GM12801 (cell line): ENCODE data around the gene CYTIP.

Experiments used
- CTCF ChIP-seq: IDR thresholded peaks from one replicate; pipeline ENCODE4 v1.5.1; 2011; ENCODE audit warnings: control low read depth; ENCODE audit not compliant: insufficient read length; ENCODE audit errors: extremely low read depth

CYTIP gene

GRCh38 chr2:157471078-157471477 is 27.2 kb upstream of the CYTIP start:
- TF ChIP-seq CTCF: no peak

DNA sequence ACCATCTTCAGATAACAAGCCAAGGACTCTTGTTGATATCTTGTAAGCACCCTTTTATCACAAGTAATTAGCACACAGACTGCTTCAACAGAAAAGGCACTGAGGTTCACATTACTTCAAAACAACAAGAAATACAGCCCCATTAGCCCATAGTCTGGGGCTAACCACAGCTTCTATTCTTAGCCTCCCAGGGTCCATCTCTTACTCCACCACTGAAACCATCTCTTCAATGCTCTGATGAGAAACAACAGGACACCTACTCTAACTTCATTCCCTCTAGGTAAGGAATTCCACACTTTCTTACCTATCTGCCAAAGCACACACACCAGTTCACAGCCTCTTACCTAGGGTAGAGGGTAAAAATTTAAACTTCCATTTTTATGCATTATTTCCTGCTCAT is 26.4 kb upstream of the CYTIP start:
- no peak for TF ChIP-seq CTCF

- no peak for TF ChIP-seq CTCF
Observed at GRCh38 chr2:157469726-157470125, 25.8 kb upstream of the CYTIP start.

DNA sequence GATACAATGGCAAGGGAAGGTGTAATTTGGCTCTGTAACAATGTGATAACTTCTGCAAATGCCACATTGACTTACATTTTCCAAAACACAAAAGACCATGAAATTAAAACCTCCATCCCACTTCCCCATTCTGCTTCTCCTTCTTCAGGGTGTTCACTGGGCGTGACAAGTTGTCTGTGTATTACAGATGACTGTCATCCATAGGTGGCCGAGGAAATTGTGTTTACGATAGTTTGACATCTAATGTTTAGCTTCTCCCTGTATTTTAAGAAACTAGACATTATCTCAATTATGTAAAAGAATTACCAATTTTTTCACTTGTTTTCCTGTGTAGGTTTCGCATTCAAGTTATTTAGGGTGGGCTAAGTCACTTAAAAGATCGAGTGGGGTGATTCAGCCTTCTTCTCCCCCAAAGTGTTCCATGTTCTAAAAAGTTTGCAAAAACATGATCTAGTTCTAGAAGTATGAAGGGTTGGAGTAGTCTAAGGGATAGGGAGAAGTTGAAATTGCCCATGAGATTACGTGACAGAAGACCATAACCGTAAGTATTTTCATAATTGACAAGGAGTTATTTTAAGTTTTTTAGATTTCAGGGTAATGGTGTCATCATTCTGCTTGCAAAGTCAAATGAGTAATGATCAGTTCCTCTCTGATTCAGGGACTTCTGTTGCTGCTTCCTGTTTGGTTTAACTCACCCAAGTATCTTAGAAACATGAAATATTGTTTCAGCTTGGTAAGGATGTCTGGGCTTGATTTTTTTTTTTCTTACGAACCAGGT is 25.2 kb upstream of the CYTIP start:
- no peak for TF ChIP-seq CTCF

- TF ChIP-seq CTCF: no peak
Observed at GRCh38 chr2:157466764-157467163, 22.9 kb upstream of the CYTIP start.

GRCh38 chr2:157465554-157465953 is 21.7 kb upstream of the CYTIP start:
- no peak for TF ChIP-seq CTCF

GRCh38 chr2:157463002-157463401 is 19.1 kb upstream of the CYTIP start:
- TF ChIP-seq CTCF: no peak

DNA sequence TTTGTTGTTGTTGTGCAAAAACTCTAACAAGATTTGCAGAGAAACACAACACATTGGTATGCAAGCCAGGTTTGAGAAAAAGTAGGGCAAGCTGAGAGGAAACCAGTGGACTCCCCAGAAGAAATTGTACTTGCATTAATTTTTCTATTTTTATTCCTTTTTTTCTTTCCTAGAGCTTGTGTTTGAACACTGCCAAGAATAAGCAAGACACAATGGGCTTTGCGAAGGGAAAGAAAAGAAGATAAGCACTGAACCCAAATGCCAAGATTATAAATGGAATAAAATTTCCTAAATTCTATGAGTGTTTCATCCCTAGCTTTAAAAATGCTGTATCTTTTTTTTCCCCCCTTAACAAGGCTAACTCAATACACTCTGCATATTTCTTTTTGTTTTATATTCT is 17.0 kb upstream of the CYTIP start:
- no peak for TF ChIP-seq CTCF
